Hepatocyte (in vitro differentiated cells): ENCODE results near the gene WIZ. TPM values are rescaled to one million over a fixed set of nuclear protein-coding genes. Genes with fewer than 3 reads are reported as not detected.

Source experiments
- DNase-seq: peaks from one replicate; pipeline ENCODE4 v3.0.0-alpha.2; 2016; ENCODE audit warnings: low spot score
- H2AFZ ChIP-seq: fragments of 200-600 bp; sonication (generic); 2 replicates; pipeline ENCODE4 v1.6.0; 2016; ENCODE audit warnings: antibody characterized with exemption, mild to moderate bottlenecking
- H3K27ac ChIP-seq: fragments of 200-600 bp; sonication (generic); 2 replicates; pipeline ENCODE4 v1.5.1; 2016; ENCODE audit warnings: mild to moderate bottlenecking
- H3K27me3 ChIP-seq: fragments of 200-600 bp; sonication (generic); 2 replicates; pipeline ENCODE4 v1.6.1; 2016
- H3K36me3 ChIP-seq: fragments of 200-600 bp; sonication (generic); replicated peaks from 2 replicates; pipeline ENCODE4 v1.5.1; 2016; ENCODE audit warnings: low read depth; ENCODE audit not compliant: insufficient read depth
- H3K4me1 ChIP-seq: fragments of 200-600 bp; sonication (generic); 2 replicates; pipeline ENCODE4 v1.5.1; 2016; ENCODE audit warnings: mild to moderate bottlenecking, moderate library complexity; ENCODE audit not compliant: insufficient read depth
- H3K4me2 ChIP-seq: fragments of 200-600 bp; sonication (generic); 2 replicates; pipeline ENCODE4 v1.6.0; 2016
- H3K4me3 ChIP-seq: fragments of 200-600 bp; sonication (generic); 2 replicates; pipeline ENCODE4 v1.5.1; 2016; ENCODE audit warnings: mild to moderate bottlenecking
- H3K79me2 ChIP-seq: fragments of 200-600 bp; sonication (generic); 2 replicates; pipeline ENCODE4 v1.6.0; 2017; ENCODE audit warnings: mild to moderate bottlenecking
- H3K9me2 ChIP-seq: fragments of 200-600 bp; sonication (generic); replicated peaks from 2 replicates; pipeline ENCODE4 v1.6.0; 2017; ENCODE audit warnings: mild to moderate bottlenecking; ENCODE audit not compliant: insufficient read depth
- H3K9me3 ChIP-seq: fragments of 200-600 bp; sonication (generic); 2 replicates; pipeline ENCODE4 v1.5.1; 2016; ENCODE audit warnings: low read depth, mild to moderate bottlenecking
- H4K20me1 ChIP-seq: fragments of 200-600 bp; sonication (generic); 2 replicates; pipeline ENCODE4 v1.6.0; 2016; ENCODE audit warnings: mild to moderate bottlenecking; ENCODE audit not compliant: insufficient read depth, poor library complexity, severe bottlenecking
- EZH2 ChIP-seq: fragments of 200-600 bp; sonication (generic); IDR thresholded peaks from 2 replicates; pipeline ENCODE4 v1.6.1; 2016; ENCODE audit warnings: antibody characterized with exemption, mild to moderate bottlenecking, borderline replicate concordance
- EZH2phosphoT487 ChIP-seq: fragments of 200-600 bp; sonication (generic); IDR thresholded peaks from one replicate; pipeline ENCODE4 v1.6.1; 2018; ENCODE audit warnings: antibody characterized with exemption, mild to moderate bottlenecking, low read depth, moderate library complexity; ENCODE audit not compliant: unreplicated experiment, severe bottlenecking
- WGBS: methylation state at CpG from one replicate; pipeline ENCODE4 v1.1.6; 2016; ENCODE audit warnings: low lambda C conversion rate; ENCODE audit errors: missing lambda C conversion rate; 5-methylcytosine and 5-hydroxymethylcytosine counted together
- polyA plus RNA-seq: library from polyadenylated mRNA; unstranded; fragments of >200 nt; fragmentation: Nextera tagmentation; extraction: Ambion mirVana; gene quantifications from 2 replicates; pipeline ENCODE4 v1.2.1, GENCODE V29; 2016
- total RNA-seq: library from RNA; depleted of rRNA; stranded (reverse); fragments of >200 nt; gene quantifications from 2 replicates; pipeline ENCODE4 v1.2.3, GENCODE V29; 2014
- TF ChIP-seq, protein P1 (sequence below): fragments of 200-600 bp; sonication (generic); IDR thresholded peaks from 2 replicates; pipeline ENCODE4 v1.5.1; 2016; ENCODE audit warnings: antibody characterized with exemption, mild to moderate bottlenecking; ENCODE audit not compliant: poor library complexity

WIZ gene
- total and polyA plus RNA-seq, 2 experiments from 2014 or later = 18.6 to 24.5 TPM

DNA sequence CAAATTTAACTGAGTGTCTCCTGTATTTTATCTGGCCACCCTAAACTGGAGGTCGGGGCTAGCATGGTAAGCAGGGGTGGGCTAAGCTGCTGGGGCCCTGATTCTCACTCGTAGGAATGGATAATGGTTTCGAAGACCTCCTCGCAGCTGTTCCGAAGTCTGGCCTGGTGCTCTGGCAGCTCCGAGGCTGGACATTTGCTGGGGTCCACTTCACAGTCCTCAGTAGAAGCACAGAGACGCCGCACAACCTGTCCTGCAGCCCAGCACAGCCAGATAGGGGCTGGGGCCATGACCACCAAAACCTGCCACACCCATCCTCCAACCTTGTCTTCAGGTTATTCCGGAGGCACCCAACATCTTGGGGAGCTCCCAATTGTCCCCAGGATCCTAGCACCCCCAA, 6.2 kb upstream of the WIZ start:
- Histone ChIP-seq H3K9me2 (no peaks in the 10 kb centered on the region), H3K79me2 (no peaks in the 10 kb centered on the region), H3K9me3 (no peaks in the 10 kb centered on the region), H3K27ac (no peak overlapping the region), H3K4me2 (no peak overlapping the region), H4K20me1 (no peaks in the 10 kb centered on the region), H2AFZ (no peak overlapping the region), H3K4me3 (no peak overlapping the region), H3K27me3 (peaks cover 63% of the 10 kb centered on the region), H3K4me1 (peaks cover 3% of the 10 kb centered on the region), H3K36me3 (no peaks in the 10 kb centered on the region)
- TF ChIP-seq, protein P1, sequence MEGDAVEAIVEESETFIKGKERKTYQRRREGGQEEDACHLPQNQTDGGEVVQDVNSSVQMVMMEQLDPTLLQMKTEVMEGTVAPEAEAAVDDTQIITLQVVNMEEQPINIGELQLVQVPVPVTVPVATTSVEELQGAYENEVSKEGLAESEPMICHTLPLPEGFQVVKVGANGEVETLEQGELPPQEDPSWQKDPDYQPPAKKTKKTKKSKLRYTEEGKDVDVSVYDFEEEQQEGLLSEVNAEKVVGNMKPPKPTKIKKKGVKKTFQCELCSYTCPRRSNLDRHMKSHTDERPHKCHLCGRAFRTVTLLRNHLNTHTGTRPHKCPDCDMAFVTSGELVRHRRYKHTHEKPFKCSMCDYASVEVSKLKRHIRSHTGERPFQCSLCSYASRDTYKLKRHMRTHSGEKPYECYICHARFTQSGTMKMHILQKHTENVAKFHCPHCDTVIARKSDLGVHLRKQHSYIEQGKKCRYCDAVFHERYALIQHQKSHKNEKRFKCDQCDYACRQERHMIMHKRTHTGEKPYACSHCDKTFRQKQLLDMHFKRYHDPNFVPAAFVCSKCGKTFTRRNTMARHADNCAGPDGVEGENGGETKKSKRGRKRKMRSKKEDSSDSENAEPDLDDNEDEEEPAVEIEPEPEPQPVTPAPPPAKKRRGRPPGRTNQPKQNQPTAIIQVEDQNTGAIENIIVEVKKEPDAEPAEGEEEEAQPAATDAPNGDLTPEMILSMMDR = no peak
- TF ChIP-seq EZH2phosphoT487 (no peak), EZH2 (no peak)
- DNase-seq = no peak
- 85% methylated on average over 9 of the region's 9 CpGs for WGBS

DNA sequence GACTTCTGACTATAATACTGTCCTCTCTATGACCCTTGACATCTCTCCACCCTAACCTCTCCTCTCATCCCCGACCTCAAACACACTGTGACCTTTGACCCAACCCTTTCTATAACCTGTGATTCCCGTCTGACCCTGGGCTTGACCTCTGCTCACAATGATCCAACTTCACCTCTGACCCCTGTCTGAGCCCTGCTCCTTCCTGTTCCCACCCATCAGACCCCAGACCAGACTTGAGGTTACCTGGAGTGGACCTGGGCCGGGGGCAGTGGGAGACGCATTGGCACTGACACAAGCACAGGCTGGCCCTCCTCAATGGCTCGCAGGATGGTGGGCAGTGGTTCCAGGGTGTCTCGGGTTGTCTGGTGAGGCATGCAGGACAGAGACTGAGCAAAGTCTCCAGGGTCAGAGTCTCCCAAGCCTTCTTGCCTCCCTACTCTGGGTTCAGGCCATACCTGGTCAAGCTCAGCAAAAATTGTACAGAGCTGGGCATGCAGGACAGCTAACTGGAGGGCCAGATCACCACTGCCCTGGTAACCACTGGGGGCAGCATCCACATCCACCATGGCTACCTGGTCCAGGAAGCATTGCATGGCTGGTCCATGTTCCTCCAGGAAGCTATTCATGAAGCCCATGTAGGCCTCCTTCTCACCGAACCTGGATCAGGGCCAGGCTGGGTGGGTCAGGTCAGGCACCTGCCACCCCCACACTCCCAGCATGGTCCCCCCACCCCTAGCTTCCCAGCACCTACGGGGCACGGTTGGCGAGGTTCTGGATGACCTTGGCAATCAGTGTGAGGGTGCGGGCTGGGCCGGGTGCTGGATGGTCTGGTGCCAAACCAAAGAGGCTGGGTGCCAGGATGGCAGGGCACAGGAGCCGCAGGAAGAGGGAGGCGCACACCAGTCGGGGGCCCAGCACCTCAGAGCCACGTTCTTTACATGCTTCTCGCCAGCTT, 4.4 kb upstream of the WIZ start:
- H3K27me3 ChIP-seq = peaks cover 50% of the 10 kb centered on the region

DNA sequence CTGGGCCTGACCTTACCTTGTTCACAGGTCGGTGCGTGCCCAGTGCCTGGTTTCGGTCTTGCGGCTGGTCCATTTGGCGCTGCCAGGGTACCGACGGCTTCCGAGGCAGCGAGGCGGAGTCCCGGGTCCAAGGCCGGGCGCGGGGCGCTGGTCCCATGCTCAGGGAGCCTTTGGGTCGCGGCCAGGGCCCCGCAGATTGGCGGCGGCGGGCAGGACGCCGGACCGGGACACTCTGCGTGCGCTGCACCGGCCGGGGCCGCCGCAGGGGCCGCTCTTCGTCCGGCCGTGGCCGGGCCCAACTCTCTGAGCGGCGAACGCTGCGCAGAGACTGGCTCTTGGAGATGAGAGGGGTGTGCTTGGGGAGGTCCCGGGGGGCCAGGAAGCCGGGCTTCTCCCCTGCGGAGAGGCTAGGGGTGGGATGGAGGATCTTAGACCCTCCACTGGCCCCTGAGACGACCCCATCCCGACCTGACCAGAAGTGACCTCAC, 3.4 kb upstream of the WIZ start:
- H3K79me2 ChIP-seq = no peaks in the 10 kb centered on the region
- no peaks in the 10 kb centered on the region for H3K9me2 ChIP-seq
- TF ChIP-seq, protein P1 = peak; percentile 26
- TF ChIP-seq EZH2phosphoT487 = no peak
- peak; percentile 50 for TF ChIP-seq EZH2
- no peaks in the 10 kb centered on the region for H3K9me3 ChIP-seq
- no peak overlapping the region for H2AFZ ChIP-seq
- no peak overlapping the region for H3K4me3 ChIP-seq
- H3K4me1 ChIP-seq = peaks cover 6% of the 10 kb centered on the region
- H3K27ac ChIP-seq = no peak overlapping the region
- peaks cover 47% of the 10 kb centered on the region for H3K27me3 ChIP-seq
- 17% methylated on average over 44 of the region's 44 CpGs for WGBS
- DNase-seq = peak; percentile 51
- H3K36me3 ChIP-seq = no peaks in the 10 kb centered on the region
- peak overlapping the region; percentile 90 for H3K4me2 ChIP-seq
- no peaks in the 10 kb centered on the region for H4K20me1 ChIP-seq

More for the DNA sequence above, 4.4 kb upstream of the WIZ start:
- Histone ChIP-seq H3K4me1 (peaks cover 3% of the 10 kb centered on the region), H3K79me2 (no peaks in the 10 kb centered on the region), H2AFZ (no peak overlapping the region), H3K4me3 (no peak overlapping the region), H3K4me2 (no peak overlapping the region), H4K20me1 (no peaks in the 10 kb centered on the region), H3K36me3 (no peaks in the 10 kb centered on the region), H3K27ac (no peak overlapping the region), H3K9me2 (no peaks in the 10 kb centered on the region), H3K9me3 (no peaks in the 10 kb centered on the region)
- no peak for DNase-seq
- 92% methylated on average over 17 of the region's 17 CpGs for WGBS
- TF ChIP-seq, protein P1 = no peak
- no peak for TF ChIP-seq EZH2phosphoT487
- TF ChIP-seq EZH2 = no peak
